Left renal cortex interstitium (tissue), 4 donors: Measurements from ENCODE around the gene PIP5K1A. TPM values are rescaled to one million over a fixed set of nuclear protein-coding genes. Genes with fewer than 3 reads are reported as not detected.

Source experiments
- DNase-seq, 4 donors: peaks; one replicate each; pipeline ENCODE4 v3.0.0-alpha.2; 2013; ENCODE audit warnings: low read depth in 4 of 4, low spot score in 2 of 4, missing footprints in 1 of 4
- polyA plus RNA-seq, 4 donors: library from polyadenylated mRNA; unstranded; fragments of 120-200 nt; gene quantifications; one replicate each; pipeline ENCODE4 v1.2.1, GENCODE V29; 2013; ENCODE audit not compliant: insufficient read length in 4 of 4

PIP5K1A gene
- polyA plus RNA-seq, 4 donors = 51.5 to 76.7 (median 70.4) TPM

- no peak for DNase-seq
Measured at GRCh38 chr1:151286619-151287340, 88.4 kb downstream of the PIP5K1A start.

- DNase-seq = no peak
Measured at GRCh38 chr1:151287341-151287699, 89.0 kb downstream of the PIP5K1A start.

- DNase-seq = no peak
Measured at GRCh38 chr1:151287767-151288500, 89.6 kb downstream of the PIP5K1A start.

- DNase-seq = no peak
Measured at GRCh38 chr1:151288502-151288901, 90.2 kb downstream of the PIP5K1A start.

GRCh38 chr1:151289080-151289935 lies 91.0 kb downstream of the PIP5K1A start:
- DNase-seq = no peak

GRCh38 chr1:151289991-151290708 lies 91.8 kb downstream of the PIP5K1A start:
- DNase-seq = no peak

GRCh38 chr1:151290709-151291303 lies 92.5 kb downstream of the PIP5K1A start:
- DNase-seq = no peak

- DNase-seq = no peak
Measured at GRCh38 chr1:151292207-151293030, 94.1 kb downstream of the PIP5K1A start.

GRCh38 chr1:151293093-151293492 lies 94.7 kb downstream of the PIP5K1A start:
- no peak for DNase-seq

- no peak for DNase-seq
Measured at GRCh38 chr1:151294742-151295462, 96.5 kb downstream of the PIP5K1A start.

Other genes with a start within 250 kb of the PIP5K1A start
- gene CERS2, start 223.7 kb upstream of the PIP5K1A start, polyA plus RNA-seq = 100 to 1,000 TPM; 275 to 297 (median 293) TPM
- gene ANXA9, start 216.3 kb upstream of the PIP5K1A start, polyA plus RNA-seq = 10 to 100 TPM; 12.3 to 18.6 (median 15.7) TPM
- 10 to 100 TPM; 38.1 to 59.4 (median 46.7) TPM for gene MINDY1, start 191.7 kb upstream of the PIP5K1A start, polyA plus RNA-seq
- 10 to 100 TPM; 40.6 to 47.9 (median 43.7) TPM for gene PRUNE1, start 190.1 kb upstream of the PIP5K1A start, polyA plus RNA-seq
- 1 to 10 TPM; 1.3 to 5.2 (median 2.7) TPM for gene BNIPL, start 162.0 kb upstream of the PIP5K1A start, polyA plus RNA-seq
- 10 to 100 TPM in 2 of 4 donors, 1 to 10 TPM in 2; 9.0 to 14.8 (median 10.2) TPM for gene C1orf56, start 150.8 kb upstream of the PIP5K1A start, polyA plus RNA-seq
- gene CDC42SE1, start 138.9 kb upstream of the PIP5K1A start, polyA plus RNA-seq = 10 to 100 TPM; 60.1 to 86.6 (median 80.3) TPM
- gene MLLT11, start 138.2 kb upstream of the PIP5K1A start, polyA plus RNA-seq = 10 to 100 TPM; 24.0 to 26.1 (median 24.6) TPM
- 10 to 100 TPM in 3 of 4 donors, 1 to 10 TPM in 1; 9.6 to 14.9 (median 11.6) TPM for gene GABPB2, start 127.8 kb upstream of the PIP5K1A start, polyA plus RNA-seq
- 10 to 100 TPM; 22.4 to 34.6 (median 28.6) TPM for gene SEMA6C, start 51.9 kb upstream of the PIP5K1A start, polyA plus RNA-seq
- 1 to 10 TPM; 1.2 to 2.2 (median 1.3) TPM for gene TNFAIP8L2, start 41.9 kb upstream of the PIP5K1A start, polyA plus RNA-seq
- 10 to 100 TPM; 15.6 to 19.7 (median 16.8) TPM for gene LYSMD1, start 32.6 kb upstream of the PIP5K1A start, polyA plus RNA-seq
- gene SCNM1, start 32.4 kb upstream of the PIP5K1A start, polyA plus RNA-seq = 10 to 100 TPM; 35.1 to 42.5 (median 41.1) TPM
- gene TMOD4, start 22.6 kb upstream of the PIP5K1A start, polyA plus RNA-seq = 1 to 10 TPM in 3 of 4 donors, under 1 TPM in 1; 0.75 to 1.5 (median 1.2) TPM
- gene VPS72, start 8.4 kb upstream of the PIP5K1A start, polyA plus RNA-seq = 10 to 100 TPM; 66.6 to 74.2 (median 71.6) TPM
- gene PSMD4, start 56.2 kb downstream of the PIP5K1A start, polyA plus RNA-seq = 100 to 1,000 TPM; 162 to 171 (median 168) TPM
- gene ZNF687, start 83.7 kb downstream of the PIP5K1A start, polyA plus RNA-seq = 10 to 100 TPM; 21.6 to 30.0 (median 26.4) TPM
- 10 to 100 TPM; 59.0 to 77.4 (median 67.2) TPM for gene PI4KB, start 128.9 kb downstream of the PIP5K1A start, polyA plus RNA-seq
- gene RFX5, start 148.7 kb downstream of the PIP5K1A start, polyA plus RNA-seq = 10 to 100 TPM; 43.5 to 49.2 (median 47.0) TPM
- 10 to 100 TPM; 52.1 to 60.5 (median 52.9) TPM for gene SELENBP1, start 174.2 kb downstream of the PIP5K1A start, polyA plus RNA-seq
- gene PSMB4, start 201.0 kb downstream of the PIP5K1A start, polyA plus RNA-seq = 100 to 1,000 TPM; 238 to 292 (median 254) TPM